Right kidney (tissue), 1 donor: Measurements from ENCODE around the gene NR6A1.

Experiments used
- DNase-seq: peaks from one replicate; pipeline ENCODE4 v3.0.0-alpha.2; 2016

The NR6A1 gene

DNA sequence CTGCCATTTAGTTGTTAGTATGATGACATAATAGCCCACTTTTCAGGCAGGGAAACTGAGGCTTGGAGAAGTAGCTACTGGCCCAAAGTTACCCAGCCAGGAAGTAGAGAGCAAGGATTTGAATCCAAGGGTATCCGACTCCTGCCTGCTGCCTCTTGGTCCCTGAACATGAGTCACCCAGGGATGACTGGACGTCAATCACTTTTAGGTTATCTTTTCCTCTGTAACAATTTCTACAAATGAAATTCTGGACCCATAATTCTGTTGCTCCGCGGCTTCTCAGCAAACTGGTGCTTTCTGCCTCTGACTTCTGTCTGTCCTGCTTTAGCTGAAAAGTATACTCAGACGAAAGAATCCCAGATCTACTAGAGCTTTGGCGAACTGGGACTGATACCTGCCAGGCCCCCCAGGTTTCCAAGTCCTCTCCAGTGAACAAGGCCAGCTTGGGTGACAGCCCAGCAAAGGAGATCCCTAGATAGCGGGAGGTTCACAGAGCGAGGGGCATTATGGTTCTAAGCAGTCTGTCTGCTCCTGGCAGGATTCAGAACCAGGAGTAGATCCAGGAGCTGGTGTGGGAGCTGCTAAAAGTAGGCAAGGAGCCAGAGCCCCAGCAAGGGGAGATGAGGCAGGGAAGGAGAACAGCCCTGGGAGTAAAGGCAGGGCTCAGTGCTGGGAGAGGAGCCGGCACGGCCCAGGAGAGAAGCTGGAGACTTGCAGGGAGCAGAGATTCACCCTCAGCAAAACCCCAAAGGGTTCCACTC lies 26.4 kb upstream of the NR6A1 start:
- no peak for DNase-seq

GRCh38 chr9:124795881-124796431 lies 24.8 kb upstream of the NR6A1 start:
- DNase-seq, result no peak

DNA sequence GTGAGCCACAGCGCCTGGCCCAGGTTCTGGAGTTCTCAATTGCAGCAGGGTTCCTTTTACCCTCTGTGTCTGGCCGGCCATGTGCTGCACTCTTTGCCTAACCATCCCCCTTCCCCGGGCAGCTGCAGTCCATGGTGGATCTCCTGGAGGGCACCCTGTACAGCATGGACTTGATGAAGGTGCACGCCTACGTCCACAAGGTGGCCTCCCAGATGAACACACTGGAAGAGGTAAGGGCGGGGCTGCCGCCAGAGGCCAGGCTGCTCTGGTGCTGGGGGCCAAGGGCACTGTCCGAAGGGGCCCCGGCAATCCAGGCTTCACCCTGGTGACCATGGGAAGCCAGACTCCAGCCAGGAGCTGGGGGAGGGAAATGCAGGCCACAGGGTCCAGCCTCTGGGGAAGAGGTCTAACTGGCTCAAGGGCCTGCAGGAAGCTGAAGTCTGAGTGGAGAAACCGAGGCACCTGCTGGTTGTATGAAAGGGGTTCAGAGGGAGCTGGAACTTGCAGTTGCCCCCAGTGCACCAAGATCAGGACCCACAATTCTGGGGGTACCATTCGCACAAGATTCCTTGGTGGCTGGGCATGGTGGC lies 23.9 kb upstream of the NR6A1 start:
- DNase-seq, result no peak

GRCh38 chr9:124793015-124793541 lies 22.0 kb upstream of the NR6A1 start:
- DNase-seq, result peak; percentile 51

DNA sequence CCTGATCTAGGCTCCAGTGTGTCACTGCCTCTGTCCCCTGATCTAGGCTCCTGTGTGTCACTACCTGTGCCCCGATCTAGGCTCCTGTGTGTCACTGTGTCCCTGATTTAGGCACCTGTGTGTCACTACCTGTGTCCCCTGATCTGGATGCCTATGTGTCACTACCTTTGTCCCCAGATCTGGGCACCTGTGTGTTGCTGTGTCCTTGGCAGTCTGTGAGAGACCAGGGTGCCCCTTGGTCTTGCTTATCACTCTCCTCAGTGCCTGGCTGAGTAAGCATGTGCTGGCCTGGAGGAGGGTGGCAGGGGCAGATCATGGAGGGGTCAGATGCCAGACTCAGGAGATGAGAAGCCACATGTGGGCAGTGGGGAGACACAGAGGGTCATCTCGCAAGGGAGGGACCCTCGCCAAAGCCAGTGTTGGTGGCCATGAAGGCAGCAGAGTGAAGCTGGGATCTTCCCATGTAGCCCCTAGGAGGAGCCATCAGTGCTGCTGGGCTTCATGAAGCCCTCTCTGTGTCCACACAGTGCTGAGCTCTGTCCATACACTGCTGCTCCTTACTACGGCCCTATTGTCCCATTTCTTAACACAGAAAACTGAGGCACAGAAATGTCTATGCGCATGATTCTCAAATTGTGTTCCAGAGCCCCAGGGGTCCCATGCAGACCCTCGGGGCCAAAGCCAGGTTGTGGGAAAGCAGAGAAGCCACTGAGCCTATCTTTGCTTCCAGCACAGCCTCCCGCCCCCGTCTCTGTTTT lies 21.3 kb upstream of the NR6A1 start:
- no peak for DNase-seq

GRCh38 chr9:124790801-124791505 lies 19.8 kb upstream of the NR6A1 start:
- DNase-seq, result no peak

DNA sequence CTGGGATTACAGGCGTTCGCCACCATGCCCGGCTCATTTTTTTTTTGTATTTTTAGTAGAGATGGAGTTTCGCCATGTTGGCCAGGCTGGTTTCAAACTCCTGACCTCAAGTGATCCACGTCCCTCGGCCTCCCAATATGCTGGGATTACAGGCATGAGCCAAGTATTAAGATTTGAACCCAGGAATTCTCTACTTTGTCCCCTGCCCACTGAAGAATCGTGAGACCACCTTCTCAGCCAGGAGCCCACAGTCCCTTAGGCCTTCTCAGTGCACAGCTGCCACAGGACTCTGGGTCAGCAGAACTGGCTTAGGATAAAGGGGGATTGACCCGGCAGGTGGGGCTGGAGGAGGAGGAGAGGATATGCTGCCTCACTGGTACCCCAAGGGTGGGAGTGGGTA lies 19.2 kb upstream of the NR6A1 start:
- no peak for DNase-seq

DNA sequence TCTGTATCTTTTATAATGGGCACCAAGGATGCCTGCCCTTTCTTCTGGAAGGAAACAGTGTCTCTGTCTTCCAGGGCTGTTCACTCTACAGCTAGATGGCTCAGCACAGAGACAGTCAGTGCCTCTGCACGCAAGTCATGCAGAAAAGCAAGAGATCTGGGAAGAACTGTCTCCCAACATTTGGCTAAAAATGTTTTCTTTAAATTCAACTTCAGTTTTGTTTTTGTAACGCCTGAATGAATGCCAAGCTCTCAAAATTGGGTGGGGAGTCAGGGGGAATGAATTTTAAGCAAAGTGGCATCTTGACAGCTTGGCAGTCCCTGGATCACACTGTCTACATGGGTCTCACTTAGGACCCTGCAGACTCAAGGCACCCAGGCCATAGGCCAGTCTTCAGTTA lies 18.4 kb upstream of the NR6A1 start:
- no peak for DNase-seq

DNA sequence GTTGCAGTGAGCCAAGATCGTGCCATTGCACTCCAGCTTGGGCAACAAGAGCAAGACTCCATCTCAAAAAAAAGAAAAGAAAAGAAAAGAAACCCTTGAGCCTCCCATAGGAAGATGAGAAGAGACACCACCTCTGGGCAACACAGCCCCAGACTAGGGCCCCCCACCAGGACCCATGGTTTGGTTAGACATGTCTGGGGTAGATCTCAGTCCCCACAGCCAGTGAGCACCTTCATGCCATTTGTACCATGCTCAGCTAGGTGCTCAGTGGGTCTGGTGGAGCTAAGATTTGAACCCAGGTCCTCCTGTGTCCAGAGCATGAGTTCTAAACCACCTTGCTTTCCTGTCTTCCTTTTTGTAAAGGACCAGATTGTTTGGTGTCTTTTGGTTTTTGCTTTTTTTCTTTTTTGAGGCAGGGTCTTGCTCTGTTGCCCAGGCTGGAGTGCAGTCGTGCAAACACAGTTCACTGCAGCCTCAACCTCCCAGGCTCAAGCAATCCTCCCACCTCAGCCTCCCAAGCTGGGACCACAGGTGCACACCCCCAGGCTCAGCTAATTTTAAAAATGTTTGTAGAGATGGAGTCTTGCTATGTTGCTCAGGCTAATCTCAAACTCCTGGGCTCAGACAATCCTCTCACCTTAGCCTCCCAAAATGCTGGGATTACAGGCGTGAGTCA lies 17.6 kb upstream of the NR6A1 start:
- DNase-seq, result no peak

- DNase-seq, result no peak
Observed at GRCh38 chr9:124786881-124787573, 15.9 kb upstream of the NR6A1 start.

GRCh38 chr9:124784509-124784908 lies 13.4 kb upstream of the NR6A1 start:
- no peak for DNase-seq

GRCh38 chr9:124783830-124784229 lies 12.7 kb upstream of the NR6A1 start:
- DNase-seq, result no peak

DNA sequence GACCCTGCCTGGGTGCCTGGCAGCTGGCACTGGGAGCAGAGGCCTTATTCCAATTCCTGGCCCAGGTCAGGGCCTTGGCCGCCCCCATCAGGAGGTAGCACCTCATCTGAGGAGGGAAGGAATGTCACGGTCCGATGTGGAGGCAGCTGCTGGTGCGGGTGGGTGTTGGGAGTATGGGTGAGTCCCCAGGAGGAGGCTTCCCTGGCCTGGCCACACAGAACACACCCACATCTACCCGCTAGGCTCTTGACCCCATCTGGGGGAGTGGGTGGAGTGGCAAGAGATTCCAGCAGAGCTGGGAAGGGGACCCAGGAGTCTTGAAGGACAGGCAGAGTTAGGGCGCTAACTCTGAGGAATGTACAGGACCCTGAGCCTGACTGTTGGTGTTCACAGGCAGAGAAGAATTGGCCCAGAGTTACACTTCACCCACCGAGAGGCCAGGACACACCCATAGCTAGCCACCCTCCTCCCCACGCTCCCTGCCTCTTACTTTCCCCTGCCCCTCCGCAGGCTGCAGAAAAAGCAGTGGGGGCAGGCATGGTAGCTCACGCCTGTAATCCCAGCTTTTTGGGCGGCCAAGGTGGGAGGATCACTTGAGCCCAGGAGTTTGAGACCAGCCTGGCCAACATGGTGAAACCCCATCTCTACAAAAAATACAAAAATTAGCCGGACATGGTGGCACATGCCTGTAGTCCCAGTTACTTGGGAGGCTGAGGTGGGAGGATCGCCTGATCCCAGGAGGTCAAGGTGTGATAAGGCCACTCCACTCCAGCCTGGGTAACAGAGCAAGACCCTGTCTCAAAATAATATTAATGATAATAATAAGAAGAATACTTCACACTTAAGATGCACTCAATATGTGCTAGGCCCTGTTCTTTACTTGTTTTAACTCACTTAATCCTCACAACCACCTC lies 11.8 kb upstream of the NR6A1 start:
- no peak for DNase-seq

GRCh38 chr9:124781967-124782660 lies 11.0 kb upstream of the NR6A1 start:
- no peak for DNase-seq

GRCh38 chr9:124780757-124781151 lies 9.6 kb upstream of the NR6A1 start:
- no peak for DNase-seq

DNA sequence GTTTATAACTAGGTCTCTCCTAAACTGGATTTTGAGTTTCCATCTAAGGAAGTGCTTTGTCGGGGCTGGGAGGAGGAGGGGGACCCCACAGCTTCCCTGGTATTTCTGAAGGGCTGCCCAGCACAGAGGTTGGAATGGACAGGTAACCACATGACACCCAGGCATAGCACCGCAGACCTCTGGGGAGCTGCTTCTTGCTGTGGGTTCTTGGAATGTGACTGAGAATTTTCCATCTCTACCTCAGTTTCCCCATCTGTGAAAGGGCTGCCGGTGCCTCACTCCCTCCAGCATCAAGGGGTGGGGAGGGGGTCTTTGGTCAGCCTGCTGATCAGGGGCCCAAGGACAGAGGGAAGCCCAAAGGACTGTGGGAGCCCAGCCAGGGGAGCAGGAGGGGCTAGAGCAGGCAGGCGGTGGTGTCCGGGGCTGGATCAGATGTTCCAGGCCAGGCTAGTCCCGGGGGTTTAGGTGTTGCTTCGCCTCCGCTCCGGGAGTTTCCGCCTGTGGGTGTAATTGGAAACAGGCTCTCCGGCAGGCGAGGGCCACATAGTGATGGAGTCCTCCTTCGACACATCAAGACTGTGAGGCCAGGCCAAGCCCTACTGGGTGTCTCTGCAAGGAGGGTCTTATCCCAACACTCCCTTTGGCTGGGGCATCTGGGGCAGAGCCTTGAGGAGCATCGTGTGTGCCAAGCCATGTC lies 9.1 kb upstream of the NR6A1 start:
- DNase-seq, result no peak

- peak; percentile 45 for DNase-seq
Observed at GRCh38 chr9:124779368-124780059, 8.4 kb upstream of the NR6A1 start.
